Esophagus squamous epithelium (tissue), 5 donors: Measurements from ENCODE around the gene LRP1. TPM values are rescaled to one million over a fixed set of nuclear protein-coding genes. Genes with fewer than 3 reads are reported as not detected.

Source experiments
- DNase-seq: peaks from one replicate; lab custom pipeline; 2025; lab: John Stamatoyannopoulos, UW
- H3K27ac ChIP-seq, 4 donors: fragments of 200-600 bp; sonication (generic); one replicate each; pipeline ENCODE4 v1.5.1; 2016 to 2019; ENCODE audit warnings: mild to moderate bottlenecking in 1 of 4
- H3K27me3 ChIP-seq, 4 donors: fragments of 200-600 bp; sonication (generic); 1 replicate in 3 of 4; 2 replicates in 1 of 4; pipeline versions ENCODE4 v1.5.1 to v1.6.0; 2017 to 2021; ENCODE audit warnings: antibody characterized with exemption in 1 of 4
- H3K36me3 ChIP-seq, 3 donors: fragments of 200-600 bp; sonication (generic); one replicate each; pipeline ENCODE4 v1.5.1; 2016 to 2019
- H3K4me1 ChIP-seq, 3 donors: fragments of 200-600 bp; sonication (generic); one replicate each; pipeline ENCODE4 v1.5.1; 2017 to 2019
- H3K4me3 ChIP-seq, 4 donors: fragments of 200-600 bp; sonication (generic); 1 replicate in 3 of 4; 2 replicates in 1 of 4; pipeline ENCODE4 v1.5.1; 2016 to 2019; ENCODE audit warnings: mild to moderate bottlenecking in 2 of 4, moderate library complexity in 1 of 4
- H3K9me3 ChIP-seq, 3 donors: fragments of 200-600 bp; sonication (generic); one replicate each; pipeline ENCODE4 v1.5.1; 2016 to 2019
- CTCF ChIP-seq, 6 experiments: fragments of 450-650 bp in 4 of 6; fragments of 200-600 bp in 2 of 6; sonication (generic) in 2 of 6; IDR thresholded peaks; one replicate each; pipeline ENCODE4 v1.5.1; 2016 to 2019; ENCODE audit warnings: antibody characterized with exemption in 6 of 6, mild to moderate bottlenecking in 4 of 6, moderate library complexity in 4 of 6
- POLR2A ChIP-seq, 4 donors: fragments of 450-650 bp; IDR thresholded peaks; one replicate each; pipeline ENCODE4 v1.6.1; 2017; ENCODE audit warnings: antibody characterized with exemption in 4 of 4, mild to moderate bottlenecking in 4 of 4, moderate library complexity in 3 of 4
- WGBS, 2 donors: methylation state at CpG; one replicate each; pipeline ENCODE4 v1.1.5; 2018; 5-methylcytosine and 5-hydroxymethylcytosine counted together
- intact Hi-C: fragments of 100-400 bp; cut with DNase I; formaldehyde crosslinking; loops from one replicate; pipeline ENCODE4 v1.15.0; 2022
- total RNA-seq, 4 donors: library from RNA; depleted of rRNA; stranded (reverse); fragments of >200 nt; gene quantifications; one replicate each; pipeline ENCODE4 v1.1.0, GENCODE V29; 2016
- donor health status: DM: yes; HTN: yes; CAD: no.

The LRP1 gene
- total RNA-seq, 4 donors from 2014 or later = 60.8 to 147 (median 81.9) TPM

GRCh38 chr12:57215668-57216013 is 87.4 kb downstream of the LRP1 start:
- Histone ChIP-seq H3K36me3 (peaks cover 0 to 24% (median 7%) of the 10 kb centered on the region in 3 donors), H3K27ac (no peak overlapping the region), H3K27me3 (peaks cover 0 to 70% (median 14%) of the 10 kb centered on the region in 4 donors), H3K4me1 (peaks cover 29 to 74% (median 35%) of the 10 kb centered on the region in 3 donors), H3K9me3 (no peaks in the 10 kb centered on the region), H3K4me3 (peak overlapping the region in 1 of 4 donors; percentile 63)
- TF ChIP-seq POLR2A (IDR thresholded peaks at IDR 0.05) (no peak), CTCF (IDR thresholded peaks at IDR 0.05) (no peak)
- intact Hi-C loops = no loop called here
- WGBS, 2 donors = 8 to 10% methylated on average over 5 to 7 of the region's 7 CpGs
- DNase-seq = no peak

DNA sequence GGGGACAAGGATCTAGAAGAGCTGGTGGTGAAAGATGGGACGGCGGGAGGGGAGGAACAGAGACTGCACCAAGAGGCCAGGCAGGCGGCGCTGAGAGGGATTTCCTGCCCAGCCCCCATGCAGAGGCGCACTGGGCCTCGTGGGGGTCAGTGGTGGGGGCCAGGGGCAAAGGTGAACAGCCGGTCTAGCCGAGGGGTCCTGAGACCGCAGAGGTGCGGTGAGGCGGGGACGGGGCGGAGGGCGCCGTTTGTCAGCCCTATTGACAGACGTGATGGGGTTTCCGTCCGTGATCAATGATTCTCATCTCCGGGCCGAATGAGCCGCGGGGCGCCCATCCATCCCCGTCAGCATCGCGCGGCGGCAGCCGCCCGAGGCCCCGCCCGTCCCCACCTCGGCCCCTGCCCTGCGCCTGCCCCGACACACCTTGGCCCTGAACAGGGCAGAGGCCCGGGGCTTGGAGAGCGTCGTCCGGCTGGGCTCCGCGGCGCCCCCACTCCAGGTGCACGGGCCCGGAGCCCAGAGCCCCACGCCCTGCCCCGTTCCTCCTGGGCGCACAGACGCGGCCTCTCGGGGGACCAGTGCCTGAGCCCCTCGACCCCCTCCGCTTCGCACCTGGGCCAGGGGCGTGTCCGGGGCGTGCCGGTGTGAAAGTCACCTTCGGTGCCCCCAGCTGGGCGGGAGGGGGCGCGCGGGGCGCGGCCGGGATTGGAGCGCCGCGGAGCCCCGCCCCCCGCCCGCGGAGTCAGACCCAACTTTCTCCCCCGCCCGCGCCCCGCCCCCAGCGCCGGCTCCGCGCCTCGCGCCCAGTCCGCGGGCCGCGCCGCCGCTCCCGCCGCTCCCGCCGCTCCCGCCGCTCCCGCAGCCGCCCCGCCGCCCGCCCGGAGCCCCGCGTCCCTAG is 88.0 kb downstream of the LRP1 start, which contains the start of gene NXPH4:
Gene NXPH4, plus strand, starts transcription at position 781 of the 898 bp plus-strand sequence. CDS start 176 bp downstream, outside the sequence.
- H3K27ac ChIP-seq = no peak within 1 kb of the TSS
- intact Hi-C loops = no loop called here
- no peak for DNase-seq
- H3K9me3 ChIP-seq = no peaks in the 10 kb centered on the region
- no peak for TF ChIP-seq CTCF (IDR thresholded peaks at IDR 0.05)
- no peak for TF ChIP-seq POLR2A (IDR thresholded peaks at IDR 0.05)
- H3K27me3 ChIP-seq = peaks cover 0 to 76% (median 21%) of the 10 kb centered on the region in 4 donors
- peaks cover 29 to 74% (median 35%) of the 10 kb centered on the region in 3 donors for H3K4me1 ChIP-seq
- peak within 1 kb of the TSS; percentile 32 to 63 (median 47) for H3K4me3 ChIP-seq
- WGBS, 2 donors = 4 to 5% methylated on average over 11 to 22 of the region's 102 CpGs
- peaks cover 0 to 18% (median 7%) of the 10 kb centered on the region in 3 donors for H3K36me3 ChIP-seq

- TF ChIP-seq POLR2A (IDR thresholded peaks at IDR 0.05) (no peak), CTCF (IDR thresholded peaks at IDR 0.05) (no peak)
- H3K27ac ChIP-seq = no peak overlapping the region
- peaks cover 0 to 8% (median 5%) of the 10 kb centered on the region in 3 donors for H3K36me3 ChIP-seq
- peaks cover 29 to 78% (median 35%) of the 10 kb centered on the region in 3 donors for H3K4me1 ChIP-seq
- H3K9me3 ChIP-seq = no peaks in the 10 kb centered on the region
- DNase-seq = no peak
- H3K27me3 ChIP-seq = peaks cover 0 to 86% (median 24%) of the 10 kb centered on the region in 4 donors
- peak overlapping the region; percentile 32 to 63 (median 47) for H3K4me3 ChIP-seq
- intact Hi-C loops = no loop called here
- 3 to 4% methylated on average over 17 to 23 of the region's 63 CpGs for WGBS, 2 donors
Measured at GRCh38 chr12:57216921-57217879, 88.9 kb downstream of the LRP1 start.

GRCh38 chr12:57218030-57218853 is 90.0 kb downstream of the LRP1 start:
- peaks cover 29 to 72% (median 35%) of the 10 kb centered on the region in 3 donors for H3K4me1 ChIP-seq
- no peaks in the 10 kb centered on the region for H3K36me3 ChIP-seq
- WGBS, 2 donors = 60 to 76% methylated on average over 4 to 5 of the region's 5 CpGs
- H3K4me3 ChIP-seq = no peak overlapping the region
- intact Hi-C loops = no loop called here
- H3K27ac ChIP-seq = no peak overlapping the region
- peaks cover 0 to 96% (median 24%) of the 10 kb centered on the region in 4 donors for H3K27me3 ChIP-seq
- DNase-seq = no peak
- H3K9me3 ChIP-seq = no peaks in the 10 kb centered on the region
- no peak for TF ChIP-seq POLR2A (IDR thresholded peaks at IDR 0.05)
- no peak for TF ChIP-seq CTCF (IDR thresholded peaks at IDR 0.05)
